SK-N-SH (cell line): ENCODE data around the gene TENT5A. TPM values are rescaled to one million over a fixed set of nuclear protein-coding genes. Genes with fewer than 3 reads are reported as not detected.

Source experiments
- CTCF ChIA-PET: fragments of 300-600, 350-600 bp; formaldehyde crosslinking; extraction: SDS; loops from one replicate; lab custom pipeline; 2021; lab: Yijun Ruan, JAX
- POLR2A ChIA-PET: fragments of 350-600 bp; sonication (Branson Sonifier 250); formaldehyde crosslinking; extraction: SDS; loops from one replicate; lab custom pipeline; 2020; ENCODE audit warnings: antibody characterized with exemption, inconsistent platforms; lab: Yijun Ruan, JAX
- DNase-seq: peaks from one replicate; pipeline ENCODE4 v3.0.0; 2012
- H2AFZ ChIP-seq: fragments of 200-600 bp; sonication (generic); 2 replicates; pipeline ENCODE4 v1.8.1; 2016; ENCODE audit warnings: antibody characterized with exemption, mild to moderate bottlenecking, low read depth
- H3F3A ChIP-seq: fragments of 200-600 bp; sonication (generic); replicated peaks from 2 replicates; pipeline ENCODE3; 2016; ENCODE audit warnings: antibody characterized with exemption, mild to moderate bottlenecking; ENCODE audit not compliant: insufficient read depth
- H3K27ac ChIP-seq, 2 experiments: fragments of 200-500 bp in 1 of 2; fragments of 200-600 bp in 1 of 2; sonication (Bioruptor generic) in 1 of 2; sonication (generic), shearing (Covaris generic) in 1 of 2; 2 replicates each; pipeline versions ENCODE4 v1.5.1 to v1.6.1; 2014 to 2016; ENCODE audit warnings: low read depth in 2 of 2, inconsistent platforms in 1 of 2, low read length in 1 of 2, mild to moderate bottlenecking in 1 of 2, mixed read lengths in 1 of 2
- H3K27me3 ChIP-seq: fragments of 200-600 bp; sonication (generic), shearing (Covaris generic); 2 replicates; pipeline ENCODE4 v1.6.1; 2016; ENCODE audit warnings: mixed run types; ENCODE audit not compliant: insufficient read depth
- H3K36me3 ChIP-seq, 2 experiments: fragments of 200-500 bp in 1 of 2; fragments of 200-600 bp in 1 of 2; sonication (Bioruptor generic) in 1 of 2; sonication (generic) in 1 of 2; replicated peaks in 1 of 2; 2 replicates each; pipeline versions ENCODE3 to v1.5.1; 2014 to 2016; ENCODE audit warnings: low read length in 1 of 2, mild to moderate bottlenecking in 1 of 2; ENCODE audit not compliant: insufficient read depth in 2 of 2, control insufficient read depth in 1 of 2
- H3K4me1 ChIP-seq, 2 experiments: fragments of 200-500 bp in 1 of 2; fragments of 200-600 bp in 1 of 2; sonication (Bioruptor generic) in 1 of 2; sonication (generic), shearing (Covaris generic) in 1 of 2; 2 replicates each; pipeline versions ENCODE4 v1.5.1 to v1.6.1; 2014 to 2016; ENCODE audit warnings: low read depth in 1 of 2, low read length in 1 of 2, mixed run types in 1 of 2; ENCODE audit not compliant: insufficient read depth in 2 of 2, control insufficient read depth in 1 of 2
- H3K4me2 ChIP-seq: fragments of 200-600 bp; sonication (generic), shearing (Covaris generic); 2 replicates; pipeline ENCODE4 v1.6.1; 2017; ENCODE audit warnings: mixed run types
- H3K4me3 ChIP-seq, 2 experiments: fragments of 200-500 bp in 1 of 2; fragments of 200-600 bp in 1 of 2; sonication (Bioruptor generic) in 1 of 2; sonication (generic), shearing (Covaris generic) in 1 of 2; 2 replicates each; pipeline versions ENCODE4 v1.5.1 to v1.8.1; 2014 to 2016; ENCODE audit warnings: low read depth in 2 of 2, inconsistent platforms in 1 of 2, low read length in 1 of 2, mild to moderate bottlenecking in 1 of 2, mixed read lengths in 1 of 2, moderate library complexity in 1 of 2
- H3K79me2 ChIP-seq: fragments of 200-600 bp; sonication (generic); 2 replicates; pipeline ENCODE4 v1.8.1; 2017; ENCODE audit warnings: mild to moderate bottlenecking; ENCODE audit not compliant: insufficient read depth
- H3K9ac ChIP-seq: fragments of 200-600 bp; sonication (generic); 2 replicates; pipeline ENCODE4 v1.6.1; 2017; ENCODE audit warnings: mixed run types
- H3K9me2 ChIP-seq: fragments of 200-600 bp; sonication (generic); 2 replicates; pipeline ENCODE4 v1.6.1; 2017; ENCODE audit warnings: mixed run types
- H3K9me3 ChIP-seq: fragments of 200-600 bp; sonication (generic); 2 replicates; pipeline ENCODE4 v1.6.1; 2017; ENCODE audit warnings: mixed run types, mild to moderate bottlenecking, moderate library complexity
- H4K20me1 ChIP-seq: fragments of 200-600 bp; sonication (generic); 2 replicates; pipeline ENCODE4 v1.6.1; 2017; ENCODE audit warnings: mild to moderate bottlenecking, mixed run types; ENCODE audit not compliant: insufficient read depth
- CHD2 ChIP-seq: fragments of 150-350 bp; IDR thresholded peaks from 2 replicates; pipeline ENCODE4 v1.6.1; 2018; ENCODE audit warnings: low read length; ENCODE audit not compliant: partially characterized antibody
- ELF1 ChIP-seq: IDR thresholded peaks from 2 replicates; pipeline ENCODE4 v1.4.0; 2012
- FOSL2 ChIP-seq: IDR thresholded peaks from 2 replicates; pipeline ENCODE4 v1.4.0; 2012; ENCODE audit warnings: low read depth, mild to moderate bottlenecking, moderate library complexity, borderline replicate concordance
- MEF2A ChIP-seq: IDR thresholded peaks from 2 replicates; pipeline ENCODE4 v1.4.0; 2012; ENCODE audit warnings: low read depth, borderline replicate concordance
- MXI1 ChIP-seq: IDR thresholded peaks from 2 replicates; pipeline ENCODE4 v1.6.1; 2012; ENCODE audit warnings: mild to moderate bottlenecking, low read depth, low read length, improper control_type of control experiment
- NFIC ChIP-seq: IDR thresholded peaks from 2 replicates; pipeline ENCODE4 v1.4.0; 2012; ENCODE audit warnings: borderline replicate concordance
- POLR2AphosphoS5 ChIP-seq: IDR thresholded peaks from 2 replicates; pipeline ENCODE4 v1.6.1; 2012; ENCODE audit warnings: low read depth, low read length
- RAD21 ChIP-seq: IDR thresholded peaks from 2 replicates; pipeline ENCODE4 v1.6.1; 2012; ENCODE audit warnings: mild to moderate bottlenecking, low read length
- RFX5 ChIP-seq: IDR thresholded peaks from 2 replicates; pipeline ENCODE4 v1.6.1; 2012; ENCODE audit warnings: mild to moderate bottlenecking, improper control_type of control experiment, low read length
- SMC3 ChIP-seq: IDR thresholded peaks from 2 replicates; pipeline ENCODE4 v1.6.1; 2012; ENCODE audit warnings: low read depth, low read length, improper control_type of control experiment
- TCF12 ChIP-seq: IDR thresholded peaks from 2 replicates; pipeline ENCODE4 v1.4.0; 2012
- TEAD4 ChIP-seq: IDR thresholded peaks from 2 replicates; pipeline ENCODE4 v1.4.0; 2012; ENCODE audit warnings: mild to moderate bottlenecking, borderline replicate concordance; ENCODE audit not compliant: insufficient read depth
- YY1 ChIP-seq: IDR thresholded peaks from 2 replicates; pipeline ENCODE4 v1.4.0; 2012; ENCODE audit warnings: low read depth, mild to moderate bottlenecking
- WGBS: methylation state at CpG from one replicate; pipeline ENCODE4 v1.1.6; 2017; ENCODE audit warnings: low lambda C conversion rate; 5-methylcytosine and 5-hydroxymethylcytosine counted together
- polyA plus RNA-seq, 3 experiments: library from polyadenylated mRNA; depleted of rRNA; stranded (reverse); fragments of >200 nt; gene quantifications; 2 replicates each; pipeline ENCODE4 v1.2.3, GENCODE V29; 2012
- TF ChIP-seq, protein P1 (sequence below): fragments of 200-600 bp; sonication (generic); IDR thresholded peaks from 2 replicates; pipeline ENCODE4 v1.6.1; 2017; ENCODE audit warnings: antibody characterized with exemption, mild to moderate bottlenecking, moderate library complexity
- TF ChIP-seq, protein P2 (sequence below): IDR thresholded peaks from 2 replicates; pipeline ENCODE4 v1.4.0; 2012; ENCODE audit warnings: low read depth
- TF ChIP-seq, protein P3 (sequence below): IDR thresholded peaks from 2 replicates; pipeline ENCODE4 v1.4.0; 2012; ENCODE audit warnings: low read depth, borderline replicate concordance
- TF ChIP-seq, protein P4 (sequence below): IDR thresholded peaks from 2 replicates; pipeline ENCODE4 v1.6.1; 2012; ENCODE audit warnings: mild to moderate bottlenecking, low read depth, low read length, moderate library complexity
- TF ChIP-seq, protein P5 (sequence below): IDR thresholded peaks from 2 replicates; pipeline ENCODE4; 2012

TENT5A gene
- polyA plus RNA-seq, 1 of the 3 experiments (the other 2 are of a cell fraction), result 4.9 TPM

- peak; percentile 41; the same call in 1 of the 2 replicates for TF ChIP-seq TEAD4
- no peak for TF ChIP-seq RFX5
- no peak for TF ChIP-seq YY1
- TF ChIP-seq SMC3, result no peak
- no peak for TF ChIP-seq MXI1
Measured at GRCh38 chr6:81761197-81761596, 8.7 kb upstream of the TENT5A start (continued).

- Histone ChIP-seq H3K4me1 (peaks cover 22 to 32% of the 10 kb centered on the region in 2 experiments), H3K9me3 (no peaks in the 10 kb centered on the region), H4K20me1 (no peaks in the 10 kb centered on the region), H3K9me2 (no peaks in the 10 kb centered on the region), H3F3A (peaks cover 8% of the 10 kb centered on the region), H3K27me3 (no peaks in the 10 kb centered on the region), H3K4me2 (no peak overlapping the region), H3K9ac (no peak overlapping the region), H3K27ac (no peak overlapping the region; a peak in 1 of 4 replicates), H2AFZ (no peak overlapping the region), H3K79me2 (no peaks in the 10 kb centered on the region), H3K4me3 (no peak overlapping the region), H3K36me3 (no peaks in the 10 kb centered on the region)
- no peak for DNase-seq
- POLR2A ChIA-PET, result no interaction called here
- CTCF ChIA-PET, result interaction anchor here (0.9 kb wide), 1 partner anchor 14 kb away, joined by 3 read pairs; no protein-coding TSS in a partner anchor
- 88% methylated on average over 2 of the region's 2 CpGs for WGBS
- TF ChIP-seq YY1 (no peak), ELF1 (no peak), POLR2AphosphoS5 (no peak), CHD2 (no peak), MEF2A (no peak), TCF12 (no peak), RAD21 (no peak), FOSL2 (no peak), NFIC (no peak)
- TF ChIP-seq, protein P1, sequence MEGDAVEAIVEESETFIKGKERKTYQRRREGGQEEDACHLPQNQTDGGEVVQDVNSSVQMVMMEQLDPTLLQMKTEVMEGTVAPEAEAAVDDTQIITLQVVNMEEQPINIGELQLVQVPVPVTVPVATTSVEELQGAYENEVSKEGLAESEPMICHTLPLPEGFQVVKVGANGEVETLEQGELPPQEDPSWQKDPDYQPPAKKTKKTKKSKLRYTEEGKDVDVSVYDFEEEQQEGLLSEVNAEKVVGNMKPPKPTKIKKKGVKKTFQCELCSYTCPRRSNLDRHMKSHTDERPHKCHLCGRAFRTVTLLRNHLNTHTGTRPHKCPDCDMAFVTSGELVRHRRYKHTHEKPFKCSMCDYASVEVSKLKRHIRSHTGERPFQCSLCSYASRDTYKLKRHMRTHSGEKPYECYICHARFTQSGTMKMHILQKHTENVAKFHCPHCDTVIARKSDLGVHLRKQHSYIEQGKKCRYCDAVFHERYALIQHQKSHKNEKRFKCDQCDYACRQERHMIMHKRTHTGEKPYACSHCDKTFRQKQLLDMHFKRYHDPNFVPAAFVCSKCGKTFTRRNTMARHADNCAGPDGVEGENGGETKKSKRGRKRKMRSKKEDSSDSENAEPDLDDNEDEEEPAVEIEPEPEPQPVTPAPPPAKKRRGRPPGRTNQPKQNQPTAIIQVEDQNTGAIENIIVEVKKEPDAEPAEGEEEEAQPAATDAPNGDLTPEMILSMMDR, result no peak
- TF ChIP-seq, protein P2, sequence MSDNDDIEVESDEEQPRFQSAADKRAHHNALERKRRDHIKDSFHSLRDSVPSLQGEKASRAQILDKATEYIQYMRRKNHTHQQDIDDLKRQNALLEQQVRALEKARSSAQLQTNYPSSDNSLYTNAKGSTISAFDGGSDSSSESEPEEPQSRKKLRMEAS, result no peak
- TF ChIP-seq, protein P3, sequence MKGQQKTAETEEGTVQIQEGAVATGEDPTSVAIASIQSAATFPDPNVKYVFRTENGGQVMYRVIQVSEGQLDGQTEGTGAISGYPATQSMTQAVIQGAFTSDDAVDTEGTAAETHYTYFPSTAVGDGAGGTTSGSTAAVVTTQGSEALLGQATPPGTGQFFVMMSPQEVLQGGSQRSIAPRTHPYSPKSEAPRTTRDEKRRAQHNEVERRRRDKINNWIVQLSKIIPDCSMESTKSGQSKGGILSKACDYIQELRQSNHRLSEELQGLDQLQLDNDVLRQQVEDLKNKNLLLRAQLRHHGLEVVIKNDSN, result no peak
- TF ChIP-seq, protein P4, sequence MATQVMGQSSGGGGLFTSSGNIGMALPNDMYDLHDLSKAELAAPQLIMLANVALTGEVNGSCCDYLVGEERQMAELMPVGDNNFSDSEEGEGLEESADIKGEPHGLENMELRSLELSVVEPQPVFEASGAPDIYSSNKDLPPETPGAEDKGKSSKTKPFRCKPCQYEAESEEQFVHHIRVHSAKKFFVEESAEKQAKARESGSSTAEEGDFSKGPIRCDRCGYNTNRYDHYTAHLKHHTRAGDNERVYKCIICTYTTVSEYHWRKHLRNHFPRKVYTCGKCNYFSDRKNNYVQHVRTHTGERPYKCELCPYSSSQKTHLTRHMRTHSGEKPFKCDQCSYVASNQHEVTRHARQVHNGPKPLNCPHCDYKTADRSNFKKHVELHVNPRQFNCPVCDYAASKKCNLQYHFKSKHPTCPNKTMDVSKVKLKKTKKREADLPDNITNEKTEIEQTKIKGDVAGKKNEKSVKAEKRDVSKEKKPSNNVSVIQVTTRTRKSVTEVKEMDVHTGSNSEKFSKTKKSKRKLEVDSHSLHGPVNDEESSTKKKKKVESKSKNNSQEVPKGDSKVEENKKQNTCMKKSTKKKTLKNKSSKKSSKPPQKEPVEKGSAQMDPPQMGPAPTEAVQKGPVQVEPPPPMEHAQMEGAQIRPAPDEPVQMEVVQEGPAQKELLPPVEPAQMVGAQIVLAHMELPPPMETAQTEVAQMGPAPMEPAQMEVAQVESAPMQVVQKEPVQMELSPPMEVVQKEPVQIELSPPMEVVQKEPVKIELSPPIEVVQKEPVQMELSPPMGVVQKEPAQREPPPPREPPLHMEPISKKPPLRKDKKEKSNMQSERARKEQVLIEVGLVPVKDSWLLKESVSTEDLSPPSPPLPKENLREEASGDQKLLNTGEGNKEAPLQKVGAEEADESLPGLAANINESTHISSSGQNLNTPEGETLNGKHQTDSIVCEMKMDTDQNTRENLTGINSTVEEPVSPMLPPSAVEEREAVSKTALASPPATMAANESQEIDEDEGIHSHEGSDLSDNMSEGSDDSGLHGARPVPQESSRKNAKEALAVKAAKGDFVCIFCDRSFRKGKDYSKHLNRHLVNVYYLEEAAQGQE, result no peak
- TF ChIP-seq, protein P5, sequence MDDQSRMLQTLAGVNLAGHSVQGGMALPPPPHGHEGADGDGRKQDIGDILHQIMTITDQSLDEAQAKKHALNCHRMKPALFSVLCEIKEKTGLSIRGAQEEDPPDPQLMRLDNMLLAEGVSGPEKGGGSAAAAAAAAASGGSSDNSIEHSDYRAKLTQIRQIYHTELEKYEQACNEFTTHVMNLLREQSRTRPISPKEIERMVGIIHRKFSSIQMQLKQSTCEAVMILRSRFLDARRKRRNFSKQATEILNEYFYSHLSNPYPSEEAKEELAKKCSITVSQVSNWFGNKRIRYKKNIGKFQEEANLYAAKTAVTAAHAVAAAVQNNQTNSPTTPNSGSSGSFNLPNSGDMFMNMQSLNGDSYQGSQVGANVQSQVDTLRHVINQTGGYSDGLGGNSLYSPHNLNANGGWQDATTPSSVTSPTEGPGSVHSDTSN, result no peak
Measured at GRCh38 chr6:81759782-81760181, 7.3 kb upstream of the TENT5A start.
